Astrocyte of the cerebellum (primary cell): Measurements from ENCODE around the gene TSPAN10.

ENCODE experiments used
- DNase-seq: peaks from one replicate; pipeline ENCODE4 v3.0.0-alpha.2; 2011; ENCODE audit warnings: low read depth
- H3K4me3 ChIP-seq: 2 replicates; pipeline ENCODE4 v1.5.1; 2011; ENCODE audit warnings: mild to moderate bottlenecking, low read depth, low read length, moderate library complexity
- in situ Hi-C: cut with HindIII; loops from 2 replicates; pipeline ENCODE4 v1.10.0; 2017; ENCODE audit warnings: low sequenced_read_pairs
- TF ChIP-seq, protein P1 (sequence below): IDR thresholded peaks from 2 replicates; pipeline ENCODE4 v1.5.1; 2012; ENCODE audit warnings: low read length, low read depth, moderate library complexity, mild to moderate bottlenecking; ENCODE audit errors: missing control alignments

TSPAN10 gene

GRCh38 chr17:81690549-81690948 is 53.6 kb downstream of the TSPAN10 start:
- TF ChIP-seq, protein P1, sequence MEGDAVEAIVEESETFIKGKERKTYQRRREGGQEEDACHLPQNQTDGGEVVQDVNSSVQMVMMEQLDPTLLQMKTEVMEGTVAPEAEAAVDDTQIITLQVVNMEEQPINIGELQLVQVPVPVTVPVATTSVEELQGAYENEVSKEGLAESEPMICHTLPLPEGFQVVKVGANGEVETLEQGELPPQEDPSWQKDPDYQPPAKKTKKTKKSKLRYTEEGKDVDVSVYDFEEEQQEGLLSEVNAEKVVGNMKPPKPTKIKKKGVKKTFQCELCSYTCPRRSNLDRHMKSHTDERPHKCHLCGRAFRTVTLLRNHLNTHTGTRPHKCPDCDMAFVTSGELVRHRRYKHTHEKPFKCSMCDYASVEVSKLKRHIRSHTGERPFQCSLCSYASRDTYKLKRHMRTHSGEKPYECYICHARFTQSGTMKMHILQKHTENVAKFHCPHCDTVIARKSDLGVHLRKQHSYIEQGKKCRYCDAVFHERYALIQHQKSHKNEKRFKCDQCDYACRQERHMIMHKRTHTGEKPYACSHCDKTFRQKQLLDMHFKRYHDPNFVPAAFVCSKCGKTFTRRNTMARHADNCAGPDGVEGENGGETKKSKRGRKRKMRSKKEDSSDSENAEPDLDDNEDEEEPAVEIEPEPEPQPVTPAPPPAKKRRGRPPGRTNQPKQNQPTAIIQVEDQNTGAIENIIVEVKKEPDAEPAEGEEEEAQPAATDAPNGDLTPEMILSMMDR: no peak
- DNase-seq: no peak
- H3K4me3 ChIP-seq: no peak overlapping the region
- in situ Hi-C loops: no loop called here

GRCh38 chr17:81691196-81691595 is 54.2 kb downstream of the TSPAN10 start:
- in situ Hi-C loops: no loop called here
- no peak overlapping the region for H3K4me3 ChIP-seq
- TF ChIP-seq, protein P1: no peak
- no peak for DNase-seq

DNA sequence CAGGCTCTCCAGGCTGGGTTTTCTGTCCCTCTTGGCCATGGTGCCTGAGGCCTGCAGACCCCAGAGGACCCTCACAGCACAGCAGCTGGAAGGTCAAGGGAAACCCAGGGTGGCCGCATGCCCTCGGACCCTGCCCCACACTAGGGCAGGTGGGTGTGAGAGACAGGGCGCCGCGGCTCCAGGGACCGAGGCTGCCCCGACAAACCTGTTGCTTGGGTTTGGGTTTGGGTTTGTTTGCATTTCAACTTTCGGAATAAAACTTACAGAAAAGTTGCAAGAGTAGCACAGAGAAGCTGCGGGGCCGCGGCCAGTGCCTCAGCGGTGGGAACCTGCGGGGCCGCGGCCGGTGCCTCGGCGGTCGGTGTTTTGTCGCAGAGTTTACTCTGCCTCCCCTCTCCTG is 54.6 kb downstream of the TSPAN10 start:
- DNase-seq: no peak
- H3K4me3 ChIP-seq: no peak overlapping the region
- in situ Hi-C loops: no loop called here
- TF ChIP-seq, protein P1: no peak

DNA sequence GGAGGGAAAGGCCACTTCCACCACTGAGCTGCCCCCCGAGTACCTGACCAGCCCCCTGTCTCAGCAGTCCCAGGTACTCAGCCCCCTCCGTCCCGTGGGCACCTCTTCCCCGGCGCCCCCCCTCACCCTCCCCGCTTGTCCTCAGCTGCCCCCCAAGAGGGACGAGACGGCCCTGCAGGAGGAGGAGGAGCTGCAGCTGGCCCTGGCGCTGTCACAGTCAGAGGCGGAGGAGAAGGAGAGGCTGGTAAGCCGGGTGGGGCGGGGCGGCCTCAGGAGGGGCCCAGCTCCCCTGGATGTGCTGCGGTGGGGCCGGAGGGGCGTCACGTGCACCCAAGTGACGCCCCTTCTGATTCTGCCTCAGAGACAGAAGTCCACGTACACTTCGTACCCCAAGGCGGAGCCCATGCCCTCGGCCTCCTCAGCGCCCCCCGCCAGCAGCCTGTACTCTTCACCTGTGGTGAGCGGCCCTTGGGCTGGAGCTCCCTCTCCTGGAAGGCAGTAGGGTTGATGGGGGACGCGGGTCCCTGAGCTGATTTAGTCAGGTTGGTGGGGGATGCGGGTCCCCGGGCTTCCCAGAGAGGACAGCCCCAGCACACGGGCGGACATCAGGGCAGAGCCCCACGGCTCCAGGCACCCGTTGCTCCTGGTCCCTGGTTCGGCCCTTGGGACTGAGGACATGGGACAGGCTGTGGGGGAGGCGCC is 56.7 kb downstream of the TSPAN10 start:
- in situ Hi-C loops: no loop called here
- no peak for DNase-seq
- no peak overlapping the region for H3K4me3 ChIP-seq
- TF ChIP-seq, protein P1: no peak

- no peak for DNase-seq
- in situ Hi-C loops: no loop called here
- H3K4me3 ChIP-seq: no peak overlapping the region
- TF ChIP-seq, protein P1: no peak
These were observed 57.8 kb downstream of the TSPAN10 start for GRCh38 chr17:81694810-81695209.

DNA sequence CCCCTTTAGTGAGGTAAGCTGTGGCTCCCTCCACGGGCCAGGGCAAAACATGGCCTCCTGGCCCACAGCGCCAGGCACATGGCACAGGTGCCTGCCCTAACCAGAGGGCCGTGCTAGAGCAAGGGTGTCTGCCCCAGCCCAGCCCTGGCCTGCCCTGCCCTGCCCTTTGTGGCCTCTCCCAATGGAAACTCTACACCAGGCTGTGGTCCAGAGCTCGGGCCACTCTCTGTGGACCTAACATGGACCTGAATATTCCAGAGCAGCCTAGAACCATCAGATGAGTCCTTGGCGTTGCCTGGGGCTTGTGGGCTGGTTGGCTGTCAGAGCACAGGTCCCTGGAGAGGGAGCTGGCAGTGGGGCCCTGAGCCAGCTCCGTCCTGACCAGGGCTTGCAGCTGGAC is 58.2 kb downstream of the TSPAN10 start:
- TF ChIP-seq, protein P1: no peak
- H3K4me3 ChIP-seq: no peak overlapping the region
- in situ Hi-C loops: no loop called here
- no peak for DNase-seq

DNA sequence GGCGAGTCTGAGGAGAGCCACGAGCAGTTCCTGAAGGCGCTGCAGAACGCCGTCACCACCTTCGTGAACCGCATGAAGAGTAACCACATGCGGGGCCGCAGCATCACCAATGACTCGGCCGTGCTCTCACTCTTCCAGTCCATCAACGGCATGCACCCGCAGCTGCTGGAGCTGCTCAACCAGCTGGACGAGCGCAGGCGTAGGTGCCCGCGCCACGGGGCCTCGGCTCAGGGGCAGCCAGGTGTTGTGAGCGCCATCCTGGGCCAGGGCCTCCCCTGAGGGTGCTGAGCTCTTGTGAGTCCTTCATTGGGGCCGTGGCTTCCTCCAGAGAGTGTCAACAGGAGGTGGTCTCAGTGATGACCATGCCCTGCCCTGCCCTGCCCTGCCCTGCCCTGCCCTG is 58.8 kb downstream of the TSPAN10 start:
- in situ Hi-C loops: no loop called here
- DNase-seq: no peak
- no peak overlapping the region for H3K4me3 ChIP-seq
- TF ChIP-seq, protein P1: no peak
